ENCODE data around the gene IRAK1BP1.

IRAK1BP1 gene

GRCh38 chr6:78867370-78868040 is at the start of gene IRAK1BP1:
IRAK1BP1 (plus strand) TSS chr6:78867551; CDS start chr6:78867577, 26 bp downstream.
- H3K27ac Mint-ChIP-seq, result peak within 1 kb of the TSS; percentile 95
- H3K9me3 Mint-ChIP-seq, result no peaks in the 10 kb centered on the region
- no peaks in the 10 kb centered on the region for H3K36me3 Mint-ChIP-seq (ENCODE audit: low read depth)
- peaks cover 16% of the 10 kb centered on the region for H3K4me1 Mint-ChIP-seq
- peak; percentile 96 for ATAC-seq
- DNase-seq, result peak; percentile 82
- H3K4me3 Mint-ChIP-seq, result peak within 1 kb of the TSS; percentile 98
- H3K27me3 Mint-ChIP-seq, result no peaks in the 10 kb centered on the region

- H3K27me3 Mint-ChIP-seq, result peaks cover 7% of the 10 kb centered on the region
- DNase-seq (no peak), ATAC-seq (no peak)
- no peak overlapping the region for H3K27ac Mint-ChIP-seq
- no peak overlapping the region for H3K4me3 Mint-ChIP-seq
- H3K36me3 Mint-ChIP-seq (ENCODE audit: low read depth), result no peaks in the 10 kb centered on the region
- H3K4me1 Mint-ChIP-seq, result no peaks in the 10 kb centered on the region
- H3K9me3 Mint-ChIP-seq, result peaks cover 9% of the 10 kb centered on the region
Observed at GRCh38 chr6:78824045-78824444, 43.3 kb upstream of the IRAK1BP1 start.

GRCh38 chr6:78829407-78829806 is 37.9 kb upstream of the IRAK1BP1 start:
- Mint-ChIP-seq H3K9me3 (no peaks in the 10 kb centered on the region), H3K4me1 (no peaks in the 10 kb centered on the region), H3K4me3 (no peak overlapping the region), H3K27me3 (peaks cover 10% of the 10 kb centered on the region), H3K36me3 (ENCODE audit: low read depth) (no peaks in the 10 kb centered on the region), H3K27ac (no peak overlapping the region)
- DNase-seq (no peak), ATAC-seq (no peak)

DNA sequence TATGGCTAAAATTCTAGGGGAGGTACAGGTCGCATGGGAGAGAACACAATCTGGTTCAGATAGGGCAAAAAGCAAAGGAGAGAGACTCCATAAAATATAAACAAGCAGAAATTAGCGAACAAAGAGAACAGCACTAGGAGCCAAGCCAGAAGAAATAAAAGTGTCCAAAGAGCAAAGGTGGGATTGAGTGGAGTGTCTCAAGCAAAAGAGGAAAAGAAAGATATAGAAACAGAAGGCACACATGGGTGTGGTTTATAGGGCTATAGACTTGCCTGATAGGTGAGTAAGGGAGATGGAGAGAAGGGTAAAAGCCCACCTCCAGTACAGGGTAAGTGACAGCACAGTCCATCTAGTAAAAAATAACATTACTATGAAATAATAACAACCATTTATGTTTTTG is 36.5 kb upstream of the IRAK1BP1 start:
- H3K36me3 Mint-ChIP-seq (ENCODE audit: low read depth), result no peaks in the 10 kb centered on the region
- H3K27me3 Mint-ChIP-seq, result peaks cover 12% of the 10 kb centered on the region
- H3K4me3 Mint-ChIP-seq, result no peak overlapping the region
- ATAC-seq (no peak), DNase-seq (no peak)
- no peak overlapping the region for H3K27ac Mint-ChIP-seq
- H3K9me3 Mint-ChIP-seq, result no peaks in the 10 kb centered on the region
- H3K4me1 Mint-ChIP-seq, result no peaks in the 10 kb centered on the region

DNA sequence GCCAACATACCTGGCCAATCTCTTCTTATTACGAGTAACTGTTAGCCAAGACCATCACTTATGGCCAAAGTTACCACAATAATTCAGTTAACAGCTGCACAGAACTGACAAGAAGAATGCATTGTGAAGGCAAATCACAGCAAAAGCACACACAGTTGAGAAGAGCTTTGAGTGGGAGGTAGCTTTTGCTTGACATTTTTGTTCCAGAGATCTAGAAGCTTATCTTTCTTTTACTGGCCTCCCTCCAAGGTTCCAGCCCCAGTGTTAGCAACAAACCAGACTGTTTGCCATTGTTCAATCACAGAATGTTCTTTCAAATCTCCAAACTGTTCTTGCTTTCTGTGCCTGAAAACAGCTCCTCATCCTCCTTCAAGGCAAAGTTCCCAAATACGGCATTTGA is 35.9 kb upstream of the IRAK1BP1 start:
- H3K27ac Mint-ChIP-seq, result no peak overlapping the region
- ATAC-seq, result no peak

GRCh38 chr6:78832091-78832808 is 35.1 kb upstream of the IRAK1BP1 start:
- no peaks in the 10 kb centered on the region for H3K4me1 Mint-ChIP-seq
- H3K36me3 Mint-ChIP-seq (ENCODE audit: low read depth), result no peaks in the 10 kb centered on the region
- no peak overlapping the region for H3K27ac Mint-ChIP-seq
- DNase-seq, result no peak
- H3K9me3 Mint-ChIP-seq, result no peaks in the 10 kb centered on the region
- ATAC-seq, result no peak
- peaks cover 14% of the 10 kb centered on the region for H3K27me3 Mint-ChIP-seq
- no peak overlapping the region for H3K4me3 Mint-ChIP-seq

More for the DNA sequence above, 35.9 kb upstream of the IRAK1BP1 start:
- Mint-ChIP-seq H3K4me1 (no peaks in the 10 kb centered on the region), H3K9me3 (no peaks in the 10 kb centered on the region), H3K4me3 (no peak overlapping the region), H3K36me3 (ENCODE audit: low read depth) (no peaks in the 10 kb centered on the region), H3K27me3 (peaks cover 12% of the 10 kb centered on the region)
- no peak for DNase-seq

DNA sequence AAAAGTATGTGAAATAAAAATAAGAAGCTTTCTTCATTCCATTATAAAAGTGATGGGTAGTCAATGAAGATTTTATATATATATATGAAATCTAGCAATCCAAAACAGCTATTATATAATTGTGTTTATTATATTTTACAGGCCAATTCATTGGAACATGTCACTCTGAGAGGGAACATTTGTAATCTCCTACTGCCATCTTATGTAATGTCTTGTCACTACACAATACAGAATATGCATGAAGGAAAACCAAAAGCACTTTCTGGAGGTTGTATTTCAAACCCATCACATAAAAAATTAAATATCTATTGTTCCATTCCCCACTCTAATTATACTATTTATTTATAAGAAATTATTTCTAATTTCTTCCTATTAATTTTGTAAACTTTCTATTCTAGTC is 31.5 kb upstream of the IRAK1BP1 start:
- no peaks in the 10 kb centered on the region for H3K36me3 Mint-ChIP-seq (ENCODE audit: low read depth)
- H3K27me3 Mint-ChIP-seq, result peaks cover 25% of the 10 kb centered on the region
- no peak overlapping the region for H3K27ac Mint-ChIP-seq
- ATAC-seq, result no peak
- no peak for DNase-seq
- peaks cover 7% of the 10 kb centered on the region for H3K9me3 Mint-ChIP-seq
- no peak overlapping the region for H3K4me3 Mint-ChIP-seq
- no peaks in the 10 kb centered on the region for H3K4me1 Mint-ChIP-seq

- no peaks in the 10 kb centered on the region for H3K36me3 Mint-ChIP-seq (ENCODE audit: low read depth)
- H3K4me1 Mint-ChIP-seq, result no peaks in the 10 kb centered on the region
- no peak for ATAC-seq
- peaks cover 7% of the 10 kb centered on the region for H3K9me3 Mint-ChIP-seq
- H3K27ac Mint-ChIP-seq, result no peak overlapping the region
- no peak for DNase-seq
- H3K4me3 Mint-ChIP-seq, result no peak overlapping the region
- H3K27me3 Mint-ChIP-seq, result peaks cover 25% of the 10 kb centered on the region
Observed at GRCh38 chr6:78836598-78836997, 30.8 kb upstream of the IRAK1BP1 start.

- peaks cover 18% of the 10 kb centered on the region for H3K27me3 Mint-ChIP-seq
- no peaks in the 10 kb centered on the region for H3K36me3 Mint-ChIP-seq (ENCODE audit: low read depth)
- H3K9me3 Mint-ChIP-seq, result peaks cover 7% of the 10 kb centered on the region
- DNase-seq, result no peak
- no peak for ATAC-seq
- no peak overlapping the region for H3K27ac Mint-ChIP-seq
- no peak overlapping the region for H3K4me3 Mint-ChIP-seq
- no peaks in the 10 kb centered on the region for H3K4me1 Mint-ChIP-seq
Observed at GRCh38 chr6:78841111-78841510, 26.2 kb upstream of the IRAK1BP1 start.

DNA sequence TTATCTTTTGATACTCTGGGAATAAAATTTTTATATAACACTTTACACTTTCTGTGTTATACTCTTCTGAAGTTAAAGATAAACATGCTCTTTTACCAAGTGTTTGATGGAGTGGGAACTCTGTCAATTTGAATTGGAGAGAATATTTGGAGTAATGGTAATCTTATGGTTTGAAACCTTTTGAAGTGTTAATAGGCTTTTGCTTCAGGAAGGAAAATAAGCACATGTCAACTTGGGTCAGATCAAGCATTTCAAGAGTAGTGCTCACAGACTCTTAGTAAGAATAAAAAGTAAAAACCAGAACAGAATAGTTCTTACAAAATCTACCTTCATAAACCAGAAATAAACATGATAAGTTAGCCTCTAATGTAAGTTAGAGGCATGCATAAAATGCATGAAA is 24.4 kb upstream of the IRAK1BP1 start:
- Mint-ChIP-seq H3K27ac (no peak overlapping the region), H3K9me3 (peaks cover 7% of the 10 kb centered on the region), H3K4me1 (no peaks in the 10 kb centered on the region), H3K27me3 (peaks cover 11% of the 10 kb centered on the region), H3K36me3 (ENCODE audit: low read depth) (no peaks in the 10 kb centered on the region), H3K4me3 (no peak overlapping the region)
- no peak for DNase-seq
- ATAC-seq, result no peak

GRCh38 chr6:78844899-78845298 is 22.5 kb upstream of the IRAK1BP1 start:
- no peak overlapping the region for H3K4me3 Mint-ChIP-seq
- DNase-seq, result no peak
- H3K36me3 Mint-ChIP-seq (ENCODE audit: low read depth), result no peaks in the 10 kb centered on the region
- no peak overlapping the region for H3K27ac Mint-ChIP-seq
- no peaks in the 10 kb centered on the region for H3K27me3 Mint-ChIP-seq
- no peaks in the 10 kb centered on the region for H3K4me1 Mint-ChIP-seq
- no peaks in the 10 kb centered on the region for H3K9me3 Mint-ChIP-seq
- no peak for ATAC-seq

DNA sequence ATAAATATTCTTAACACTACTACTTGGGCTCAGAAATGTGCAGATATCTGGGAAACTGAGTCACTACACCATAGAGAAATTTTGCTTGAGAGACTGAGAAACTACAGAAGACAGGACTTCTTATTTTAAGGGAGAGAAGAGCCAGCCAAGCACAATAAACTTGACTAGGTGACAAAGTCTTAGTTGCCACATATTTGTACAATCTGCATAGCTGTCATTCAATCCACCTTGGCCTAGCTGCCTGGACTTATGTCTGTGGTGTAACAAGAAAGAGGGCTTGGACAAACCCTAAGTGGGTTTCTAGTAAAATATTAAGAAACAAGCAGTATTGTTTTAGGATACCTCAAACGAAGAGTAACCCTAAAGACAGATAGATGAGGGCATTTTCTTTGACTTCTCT is 21.8 kb upstream of the IRAK1BP1 start:
- Mint-ChIP-seq H3K9me3 (no peaks in the 10 kb centered on the region), H3K27ac (no peak overlapping the region), H3K36me3 (ENCODE audit: low read depth) (no peaks in the 10 kb centered on the region), H3K4me3 (no peak overlapping the region), H3K4me1 (no peaks in the 10 kb centered on the region), H3K27me3 (no peaks in the 10 kb centered on the region)
- DNase-seq (no peak), ATAC-seq (no peak)

DNA sequence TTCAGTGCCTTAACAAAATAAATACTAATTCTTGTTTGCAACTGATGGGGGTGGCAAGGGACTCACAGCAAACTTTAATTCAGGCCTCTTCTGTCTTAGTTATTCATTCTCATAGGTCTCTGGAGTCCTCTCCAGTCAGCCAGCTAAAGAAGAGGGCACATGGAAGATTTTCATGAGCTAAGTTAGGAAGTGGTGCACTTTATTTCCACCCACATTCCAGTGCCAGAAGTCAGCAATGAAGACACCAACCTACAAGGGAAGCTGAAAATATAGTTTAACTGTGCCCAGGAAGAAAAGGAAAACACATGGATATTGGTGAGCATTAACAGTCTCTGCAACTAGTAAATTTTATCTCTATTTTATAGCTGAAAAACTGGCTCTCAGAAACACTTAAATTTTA is 16.7 kb upstream of the IRAK1BP1 start:
- Mint-ChIP-seq H3K27ac (no peak overlapping the region), H3K9me3 (no peaks in the 10 kb centered on the region), H3K27me3 (no peaks in the 10 kb centered on the region), H3K36me3 (ENCODE audit: low read depth) (no peaks in the 10 kb centered on the region), H3K4me3 (no peak overlapping the region), H3K4me1 (no peaks in the 10 kb centered on the region)
- DNase-seq, result no peak
- ATAC-seq, result no peak

GRCh38 chr6:78851156-78851555 is 16.2 kb upstream of the IRAK1BP1 start:
- no peaks in the 10 kb centered on the region for H3K36me3 Mint-ChIP-seq (ENCODE audit: low read depth)
- no peaks in the 10 kb centered on the region for H3K4me1 Mint-ChIP-seq
- DNase-seq (no peak), ATAC-seq (no peak)
- no peaks in the 10 kb centered on the region for H3K9me3 Mint-ChIP-seq
- H3K4me3 Mint-ChIP-seq, result no peak overlapping the region
- no peak overlapping the region for H3K27ac Mint-ChIP-seq
- no peaks in the 10 kb centered on the region for H3K27me3 Mint-ChIP-seq

DNA sequence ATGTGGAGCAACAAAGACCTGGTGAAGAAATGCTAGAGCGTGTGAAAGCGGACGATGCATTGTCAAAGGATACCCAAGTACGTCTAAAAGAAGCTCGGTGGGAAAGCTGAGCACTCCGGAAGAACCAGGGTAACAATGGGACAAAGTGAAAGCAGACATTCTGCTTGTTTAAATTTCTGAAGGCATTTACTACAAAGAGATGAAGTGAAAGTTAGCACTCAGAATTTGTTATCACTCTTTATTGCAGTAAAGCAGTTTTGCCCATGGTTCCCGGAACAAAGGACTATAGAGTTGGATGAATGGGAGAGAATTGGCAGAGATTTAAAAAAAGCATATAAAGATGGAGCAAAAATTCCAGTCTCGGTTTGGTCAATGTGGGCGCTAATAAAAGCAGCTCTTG is 12.8 kb upstream of the IRAK1BP1 start:
- DNase-seq, result no peak
- no peak overlapping the region for H3K4me3 Mint-ChIP-seq
- no peak overlapping the region for H3K27ac Mint-ChIP-seq
- H3K9me3 Mint-ChIP-seq, result no peaks in the 10 kb centered on the region
- H3K4me1 Mint-ChIP-seq, result no peaks in the 10 kb centered on the region
- peaks cover 4% of the 10 kb centered on the region for H3K36me3 Mint-ChIP-seq (ENCODE audit: low read depth)
- H3K27me3 Mint-ChIP-seq, result no peaks in the 10 kb centered on the region
- no peak for ATAC-seq

Measured in activated naive CD8-positive, alpha-beta T cell treated with anti-CD3 and anti-CD28 coated beads, Interleukin-2, amount 50 U/mL, for 24 hours (primary cell).